DND-41 (cell line): Measurements from ENCODE around the gene PREX1.

ENCODE experiments used
- CTCF ChIP-seq: IDR thresholded peaks from 2 replicates; pipeline ENCODE4 v1.5.1; 2012; ENCODE audit warnings: borderline replicate concordance, low read length, moderate library complexity, mild to moderate bottlenecking; ENCODE audit not compliant: poor library complexity, severe bottlenecking; ENCODE audit errors: extremely low read depth
- EZH2 ChIP-seq: IDR thresholded peaks from 3 replicates; pipeline ENCODE4 v1.6.1; 2012; ENCODE audit warnings: borderline replicate concordance, low read depth, mild to moderate bottlenecking, moderate library complexity, low read length, inconsistent platforms; ENCODE audit not compliant: severe bottlenecking

- TF ChIP-seq CTCF = no peak
- no peak for TF ChIP-seq EZH2
Observed at GRCh38 chr20:48813446-48813747, 14.4 kb downstream of the PREX1 start.
